Measurements from ENCODE around the gene KRT6B. TPM values are rescaled to one million over a fixed set of nuclear protein-coding genes. Genes with fewer than 3 reads are reported as not detected.

The KRT6B gene
- total and polyA plus RNA-seq, 9 of the 15 experiments (the other 6 are each of a cell fraction or from before 2014, with no cell fraction given) = not detected

- 0 out of 2 replicates have a peak, but pooled peaks cover 2% of the 10 kb centered on the region for H4K20me1 ChIP-seq (replicated peaks; ENCODE audit: control insufficient read depth, insufficient read depth, low read length)
- H3K79me2 ChIP-seq (ENCODE audit: control insufficient read depth, insufficient read depth, low read length) = no peaks in the 10 kb centered on the region
- no peak overlapping the region for H2AFZ ChIP-seq (ENCODE audit: low read depth, low read length)
- under 1% methylated on average over 6 of the region's 6 CpGs for WGBS (ENCODE audit: insufficient coverage, low coverage, missing lambda C conversion rate)
- no peak overlapping the region for H3K4me3 ChIP-seq
- BruUV-seq (replicated peaks) = no TSS peak
- FAIRE-seq = no peak
- DNase-seq (ENCODE audit: extremely low read depth in 1 of 4, low spot score in 3 of 4) = no peak
- ChIA-PET CTCF (ENCODE audit: low intra/inter-chr PET ratio) (no interaction called here), POLR2A (no interaction called here)
- TF ChIP-seq ZNF316 (IDR thresholded peaks at IDR 0.05) (peak; percentile 27; the same call in 1 of the 2 replicates), CEBPG (CRISPR knock-in tag; IDR thresholded peaks at IDR 0.05) (no peak), CEBPG (tag; conservative IDR thresholded peaks at IDR 0.05 in 1 of 2, IDR thresholded peaks at IDR 0.05 in 1 of 2) (no peak)
- in situ Hi-C loops (cut with MboI) = no loop called here
- no peaks in the 10 kb centered on the region for H3K36me3 ChIP-seq (ENCODE audit: control insufficient read depth, insufficient read depth, low read length)
- ATAC-seq = no peak
- no peak overlapping the region for H3K4me2 ChIP-seq (ENCODE audit: insufficient read depth, low read length)
- H3K4me1 ChIP-seq (replicated peaks in 1 of 2; ENCODE audit: control insufficient read depth in 2 of 2, insufficient read depth in 2 of 2, low read length in 2 of 2) = no peaks in the 10 kb centered on the region
- H3K9me3 ChIP-seq (replicated peaks; ENCODE audit: control insufficient read depth, insufficient read depth, low read depth, low read length) = no peaks in the 10 kb centered on the region
- intact Hi-C loops (cut with micrococcal nuclease) = no loop called here
- peaks cover 15 to 54% of the 10 kb centered on the region in 2 experiments for H3K27me3 ChIP-seq (ENCODE audit: control insufficient read depth in 2 of 2, insufficient read depth in 2 of 2, low read length in 2 of 2)
- no peaks in the 10 kb centered on the region for H3K9me1 ChIP-seq (ENCODE audit: control insufficient read depth, insufficient read depth, low read length)
- no peak overlapping the region for H3K27ac ChIP-seq (ENCODE audit: extremely low read depth, low read depth, low read length)
- H3K9ac ChIP-seq (ENCODE audit: insufficient read depth in 1 of 2, low read depth in 2 of 2, low read length in 2 of 2) = no peak overlapping the region
These were observed 19.3 kb downstream of the KRT6B start for GRCh38 chr12:52432559-52433207.

- no peaks in the 10 kb centered on the region for H3K9me3 ChIP-seq (replicated peaks; ENCODE audit: control insufficient read depth, insufficient read depth, low read depth, low read length)
- H2AFZ ChIP-seq (ENCODE audit: low read depth, low read length) = no peak overlapping the region
- CTCF ChIA-PET (ENCODE audit: low intra/inter-chr PET ratio) = no interaction called here
- no peak overlapping the region for H3K4me2 ChIP-seq (ENCODE audit: insufficient read depth, low read length)
- H3K27ac ChIP-seq (ENCODE audit: extremely low read depth, low read depth, low read length) = no peak overlapping the region
- DNase-seq (ENCODE audit: extremely low read depth in 1 of 4, low spot score in 3 of 4) = peak in 1 of 4 experiments; percentile 20
- no peak overlapping the region for H3K4me3 ChIP-seq
- WGBS (ENCODE audit: insufficient coverage, low coverage, missing lambda C conversion rate) = 1% methylated on average over 10 of the region's 10 CpGs
- 0 out of 2 replicates have a peak, but pooled peaks cover 2% of the 10 kb centered on the region for H4K20me1 ChIP-seq (replicated peaks; ENCODE audit: control insufficient read depth, insufficient read depth, low read length)
- no peak for ATAC-seq
- H3K9ac ChIP-seq (ENCODE audit: insufficient read depth in 1 of 2, low read depth in 2 of 2, low read length in 2 of 2) = no peak overlapping the region
- TF ChIP-seq ZSCAN29 (IDR thresholded peaks at IDR 0.05) (no peak), RAD21 (CRISPR knock-in tag; conservative IDR thresholded peaks at IDR 0.05 in 1 of 2, IDR thresholded peaks at IDR 0.05 in 1 of 2) (peak in 1 of 2 experiments; percentile 31; a peak in 2 of 4 replicates), CTBP1 (IDR thresholded peaks at IDR 0.05; ENCODE audit: borderline replicate concordance) (0 out of 2 replicates have a peak, but pooled peaks have one; percentile 27), CTCF (IDR thresholded peaks at IDR 0.05 in 2 of 3, conservative IDR thresholded peaks at IDR 0.05 in 1 of 3; ENCODE audit: insufficient read depth in 2 of 3, low read depth in 1 of 3, low read length in 3 of 3) (peak; percentile 37 to 45 (median 37); a peak in 4 of 6 replicates)
- H3K9me1 ChIP-seq (ENCODE audit: control insufficient read depth, insufficient read depth, low read length) = no peaks in the 10 kb centered on the region
- intact Hi-C loops (cut with micrococcal nuclease) (no loop called here), in situ Hi-C loops (cut with MboI) (loop anchor here (10.0 kb wide), 1 partner anchor 757 kb away; the partner anchor contains the start of genes CSAD and ZNF740)
- H3K79me2 ChIP-seq (ENCODE audit: control insufficient read depth, insufficient read depth, low read length) = no peaks in the 10 kb centered on the region
- POLR2A ChIA-PET = interaction anchor here (0.5 to 0.8 kb wide), 3 partner anchors 15 to 335 kb away, joined by 3 to 4 read pairs (median 3); no protein-coding TSS in a partner anchor
- no peak for FAIRE-seq
- H3K27me3 ChIP-seq (ENCODE audit: control insufficient read depth in 2 of 2, insufficient read depth in 2 of 2, low read length in 2 of 2) = peaks cover 6 to 48% of the 10 kb centered on the region in 2 experiments; a peak in 4 of 5 replicates
- no TSS peak for BruUV-seq (replicated peaks)
- no peaks in the 10 kb centered on the region for H3K4me1 ChIP-seq (replicated peaks in 1 of 2; ENCODE audit: control insufficient read depth in 2 of 2, insufficient read depth in 2 of 2, low read length in 2 of 2)
- H3K36me3 ChIP-seq (ENCODE audit: control insufficient read depth, insufficient read depth, low read length) = no peaks in the 10 kb centered on the region
These were observed 23.8 kb downstream of the KRT6B start for GRCh38 chr12:52428121-52428520.
